Breast epithelium (tissue), 4 donors: Measurements from ENCODE around the gene CDK14. TPM values are rescaled to one million over a fixed set of nuclear protein-coding genes. Genes with fewer than 3 reads are reported as not detected.
A peak's percentile ranks its signal among the peaks of the same experiment; 100 is the strongest.
"Not testable (repeated sequence)": the region's sequence is repeated elsewhere in the genome, so short reads cannot be mapped to it uniquely, and the experiment has no call there.

Experiments
- DNase-seq, 2 donors: peaks; one replicate each; pipeline ENCODE4 v3.0.0-alpha.2; 2019; ENCODE audit warnings: low spot score in 2 of 2
- H3K27ac ChIP-seq, 2 donors: fragments of 200-600 bp; sonication (generic) in 1 of 2; one replicate each; pipeline ENCODE4 v1.5.1; 2016 to 2019; ENCODE audit warnings: mild to moderate bottlenecking in 1 of 2
- H3K27me3 ChIP-seq, 2 donors: fragments of 200-600 bp; sonication (generic) in 1 of 2; one replicate each; pipeline versions ENCODE4 v1.5.1 to v1.6.0; 2017 to 2019; ENCODE audit warnings: control low read depth in 1 of 2, mild to moderate bottlenecking in 1 of 2
- H3K36me3 ChIP-seq: fragments of 200-600 bp; one replicate; pipeline ENCODE4 v1.5.1; 2019
- H3K4me1 ChIP-seq, 2 donors: fragments of 200-600 bp; sonication (generic); one replicate each; pipeline ENCODE4 v1.5.1; 2016 to 2019; ENCODE audit warnings: control low read depth in 1 of 2
- H3K4me3 ChIP-seq, 3 donors: fragments of 200-600 bp; sonication (generic); 1 replicate in 2 of 3; 2 replicates in 1 of 3; pipeline ENCODE4 v1.5.1; 2016 to 2019; ENCODE audit warnings: mild to moderate bottlenecking in 3 of 3, moderate library complexity in 2 of 3
- H3K9me3 ChIP-seq, 2 donors: fragments of 200-600 bp; sonication (generic) in 1 of 2; one replicate each; pipeline ENCODE4 v1.5.1; 2016 to 2019; ENCODE audit warnings: control low read depth in 1 of 2
- CTCF ChIP-seq, 3 donors: fragments of 450-650 bp; IDR thresholded peaks; one replicate each; pipeline ENCODE4 v1.5.1; 2016 to 2017; ENCODE audit warnings: antibody characterized with exemption in 3 of 3, mild to moderate bottlenecking in 3 of 3, moderate library complexity in 3 of 3
- POLR2A ChIP-seq: fragments of 450-650 bp; IDR thresholded peaks from one replicate; pipeline ENCODE4 v1.6.1; 2016; ENCODE audit warnings: antibody characterized with exemption, mild to moderate bottlenecking, moderate library complexity
- POLR2AphosphoS5 ChIP-seq, 3 donors: sonication (generic); formaldehyde crosslinking; IDR thresholded peaks; one replicate each; pipeline ENCODE4 v1.6.1; 2017; ENCODE audit warnings: antibody characterized with exemption in 3 of 3
- intact Hi-C: fragments of 100-400 bp; cut with DNase I; formaldehyde crosslinking; loops from one replicate; pipeline ENCODE4 v1.15.1; 2023; ENCODE audit warnings: low total_unique reads
- total RNA-seq, 3 donors: library from RNA; depleted of rRNA; stranded (reverse); fragments of >200 nt; gene quantifications; one replicate each; pipeline ENCODE4 v1.1.0, GENCODE V29; 2016

CDK14 gene
- total RNA-seq, 3 donors from 2014 or later, result 16.3 to 64.7 (median 29.8) TPM

GRCh38 chr7:90766814-90767564 is 170.9 kb downstream of the CDK14 start:
- TF ChIP-seq POLR2A (no peak), CTCF (IDR thresholded peaks at IDR 0.05) (no peak), POLR2AphosphoS5 (IDR thresholded peaks at IDR 0.05) (peak in 1 of 3 donors; percentile 30)
- Histone ChIP-seq H3K4me3 (peak overlapping the region in 2 of 3 donors; percentile 3 to 38), H3K27ac (peak overlapping the region; percentile 87 to 90), H3K4me1 (no peaks in the 10 kb centered on the region), H3K9me3 (no peaks in the 10 kb centered on the region), H3K36me3 (no peaks in the 10 kb centered on the region), H3K27me3 (no peaks in the 10 kb centered on the region)
- intact Hi-C loops, result no loop called here
- peak in 1 of 2 donors; percentile 58 for DNase-seq

- no peaks in the 10 kb centered on the region for H3K9me3 ChIP-seq
- DNase-seq, result no peak
Observed at GRCh38 chr7:90768301-90768700, 172.2 kb downstream of the CDK14 start.

GRCh38 chr7:90769036-90769435 is 172.9 kb downstream of the CDK14 start:
- TF ChIP-seq POLR2A (no peak), POLR2AphosphoS5 (IDR thresholded peaks at IDR 0.05) (no peak), CTCF (IDR thresholded peaks at IDR 0.05) (no peak)
- Histone ChIP-seq H3K27me3 (no peaks in the 10 kb centered on the region), H3K9me3 (no peaks in the 10 kb centered on the region), H3K36me3 (no peaks in the 10 kb centered on the region), H3K4me1 (no peaks in the 10 kb centered on the region), H3K4me3 (no peak overlapping the region), H3K27ac (no peak overlapping the region)
- no peak for DNase-seq
- intact Hi-C loops, result no loop called here

More at GRCh38 chr7:90768301-90768700, 172.2 kb downstream of the CDK14 start:
- Histone ChIP-seq H3K4me1 (no peaks in the 10 kb centered on the region), H3K4me3 (no peak overlapping the region), H3K27me3 (no peaks in the 10 kb centered on the region), H3K36me3 (no peaks in the 10 kb centered on the region), H3K27ac (peak overlapping the region; percentile 36 to 87)
- no peak for TF ChIP-seq CTCF (IDR thresholded peaks at IDR 0.05)
- intact Hi-C loops, result no loop called here

GRCh38 chr7:90769566-90769965 is 173.4 kb downstream of the CDK14 start:
- H3K27me3 ChIP-seq, H3K4me3 ChIP-seq, H3K27ac ChIP-seq, H3K9me3 ChIP-seq, H3K4me1 ChIP-seq, H3K36me3 ChIP-seq, intact Hi-C loops, DNase-seq: not testable (repeated sequence)

GRCh38 chr7:90771281-90771680 is 175.2 kb downstream of the CDK14 start:
- H3K4me3 ChIP-seq, result no peak overlapping the region
- no peaks in the 10 kb centered on the region for H3K9me3 ChIP-seq
- no peaks in the 10 kb centered on the region for H3K4me1 ChIP-seq
- no peak overlapping the region for H3K27ac ChIP-seq
- H3K36me3 ChIP-seq, result no peaks in the 10 kb centered on the region
- intact Hi-C loops, result no loop called here
- no peaks in the 10 kb centered on the region for H3K27me3 ChIP-seq
- TF ChIP-seq POLR2AphosphoS5 (IDR thresholded peaks at IDR 0.05) (no peak), CTCF (IDR thresholded peaks at IDR 0.05) (no peak), POLR2A (no peak)
- no peak for DNase-seq
